Measurements from ENCODE around the gene U2AF1L4.
"Not testable (repeated sequence)": the region's sequence is repeated elsewhere in the genome, so short reads cannot be mapped to it uniquely, and the experiment has no call there.

U2AF1L4 gene

GRCh38 chr19:35725216-35725861 is 19.9 kb downstream of the U2AF1L4 start:
- peaks cover 89% of the 10 kb centered on the region for H3K36me3 ChIP-seq (ENCODE audit: control insufficient read depth, low read length)
- no peak overlapping the region for H3K27ac ChIP-seq (ENCODE audit: low read depth, low read length)
- no peak overlapping the region for H3K4me3 ChIP-seq (ENCODE audit: low read length)
- H3K4me2 ChIP-seq (ENCODE audit: low read length) = no peak overlapping the region
- no peaks in the 10 kb centered on the region for H3K9me3 ChIP-seq (ENCODE audit: control insufficient read depth, insufficient read depth, low read length)
- H3K4me1 ChIP-seq (ENCODE audit: control insufficient read depth, low read length) = no peaks in the 10 kb centered on the region
- TF ChIP-seq EZH2phosphoT487 (IDR thresholded peaks at IDR 0.05; ENCODE audit: borderline replicate concordance, low read length) = no peak
- H3K79me2 ChIP-seq (ENCODE audit: control insufficient read depth, low read length) = peaks cover 16% of the 10 kb centered on the region
- H3F3A ChIP-seq (ENCODE audit: control insufficient read depth, insufficient read depth) = no peaks in the 10 kb centered on the region
- H4K20me1 ChIP-seq (ENCODE audit: control insufficient read depth, insufficient read depth, low read depth, low read length) = no peaks in the 10 kb centered on the region
- no peaks in the 10 kb centered on the region for H3K27me3 ChIP-seq (ENCODE audit: control insufficient read depth, low read length)
- no peaks in the 10 kb centered on the region for H3K9me2 ChIP-seq (replicated peaks; ENCODE audit: control insufficient read depth, low read length)

GRCh38 chr19:35724560-35724959 is 20.7 kb downstream of the U2AF1L4 start:
- Histone ChIP-seq H3K9me2 (replicated peaks; ENCODE audit: control insufficient read depth, low read length) (no peaks in the 10 kb centered on the region), H4K20me1 (ENCODE audit: control insufficient read depth, insufficient read depth, low read depth, low read length) (0 out of 2 replicates have a peak, but pooled peaks cover 4% of the 10 kb centered on the region), H3K36me3 (ENCODE audit: control insufficient read depth, low read length) (peaks cover 90% of the 10 kb centered on the region), H3K27ac (ENCODE audit: low read depth, low read length) (no peak overlapping the region), H3K79me2 (ENCODE audit: control insufficient read depth, low read length) (peaks cover 24% of the 10 kb centered on the region), H3K27me3 (ENCODE audit: control insufficient read depth, low read length) (no peaks in the 10 kb centered on the region), H3K9me3 (ENCODE audit: control insufficient read depth, insufficient read depth, low read length) (no peaks in the 10 kb centered on the region), H3K4me3 (ENCODE audit: low read length) (no peak overlapping the region), H3F3A (ENCODE audit: control insufficient read depth, insufficient read depth) (no peaks in the 10 kb centered on the region), H3K4me2 (ENCODE audit: low read length) (no peak overlapping the region), H3K4me1 (ENCODE audit: control insufficient read depth, low read length) (peaks cover 3% of the 10 kb centered on the region)
- no peak for TF ChIP-seq EZH2phosphoT487 (IDR thresholded peaks at IDR 0.05; ENCODE audit: borderline replicate concordance, low read length)
- TF ChIP-seq CTCF (IDR thresholded peaks at IDR 0.05; ENCODE audit: low read depth, low read length, poor library complexity, severe bottlenecking) = no peak

GRCh38 chr19:35724132-35724531 is 21.1 kb downstream of the U2AF1L4 start:
- H4K20me1 ChIP-seq (ENCODE audit: control insufficient read depth, insufficient read depth, low read depth, low read length); H3K27ac ChIP-seq (ENCODE audit: low read depth, low read length); H3F3A ChIP-seq (ENCODE audit: control insufficient read depth, insufficient read depth); H3K4me1 ChIP-seq (ENCODE audit: control insufficient read depth, low read length); H3K27me3 ChIP-seq (ENCODE audit: control insufficient read depth, low read length); H3K4me3 ChIP-seq (ENCODE audit: low read length); H3K4me2 ChIP-seq (ENCODE audit: low read length); H3K9me3 ChIP-seq (ENCODE audit: control insufficient read depth, insufficient read depth, low read length); H3K9me2 ChIP-seq (replicated peaks; ENCODE audit: control insufficient read depth, low read length): not testable (repeated sequence)
- Histone ChIP-seq H3K36me3 (ENCODE audit: control insufficient read depth, low read length) (peaks cover 89% of the 10 kb centered on the region), H3K79me2 (ENCODE audit: control insufficient read depth, low read length) (peaks cover 28% of the 10 kb centered on the region)

- Histone ChIP-seq H3K79me2 (ENCODE audit: control insufficient read depth, low read length) (peaks cover 33% of the 10 kb centered on the region), H3K36me3 (ENCODE audit: control insufficient read depth, low read length) (peaks cover 84% of the 10 kb centered on the region), H4K20me1 (ENCODE audit: control insufficient read depth, insufficient read depth, low read depth, low read length) (peaks cover 8% of the 10 kb centered on the region; the same call in 1 of the 2 replicates), H3K4me1 (ENCODE audit: control insufficient read depth, low read length) (peaks cover 11% of the 10 kb centered on the region), H3F3A (ENCODE audit: control insufficient read depth, insufficient read depth) (no peaks in the 10 kb centered on the region), H3K9me2 (replicated peaks; ENCODE audit: control insufficient read depth, low read length) (no peaks in the 10 kb centered on the region), H3K27ac (ENCODE audit: low read depth, low read length) (no peak overlapping the region), H3K4me2 (ENCODE audit: low read length) (no peak overlapping the region), H3K27me3 (ENCODE audit: control insufficient read depth, low read length) (no peaks in the 10 kb centered on the region), H3K9me3 (ENCODE audit: control insufficient read depth, insufficient read depth, low read length) (no peaks in the 10 kb centered on the region), H3K4me3 (ENCODE audit: low read length) (no peak overlapping the region)
- TF ChIP-seq CTCF (IDR thresholded peaks at IDR 0.05; ENCODE audit: low read depth, low read length, poor library complexity, severe bottlenecking) (no peak), EZH2phosphoT487 (IDR thresholded peaks at IDR 0.05; ENCODE audit: borderline replicate concordance, low read length) (no peak)
Observed at GRCh38 chr19:35723671-35724070, 21.5 kb downstream of the U2AF1L4 start.
